SK-N-SH treated with all-trans-retinoic acid at 6 μM for 48 hours (cell line): ENCODE measurements around the gene B4GALT1.

Experiments
- BACH2 ChIP-seq: fragments of 250-450 bp; sonication (Bioruptor Pico); IDR thresholded peaks from 2 replicates; pipeline ENCODE4 v1.9.0; 2021; ENCODE audit warnings: mild to moderate bottlenecking, borderline replicate concordance
- CREB5 ChIP-seq: fragments of 250-450 bp; sonication (Bioruptor Pico); IDR thresholded peaks from 2 replicates; pipeline ENCODE4 v1.5.1; 2020; ENCODE audit warnings: low read depth, mild to moderate bottlenecking, moderate library complexity
- OSR1 ChIP-seq: fragments of 250-450 bp; sonication (Bioruptor Pico); IDR thresholded peaks from 2 replicates; pipeline ENCODE4 v1.8.0; 2022; ENCODE audit warnings: moderate library complexity, mild to moderate bottlenecking, inconsistent platforms
- RARB ChIP-seq: fragments of 250-450 bp; sonication (Bioruptor Pico); IDR thresholded peaks from 2 replicates; pipeline ENCODE4 v1.8.0; 2021; ENCODE audit warnings: mild to moderate bottlenecking, moderate library complexity
- TOX ChIP-seq: fragments of 250-450 bp; sonication (Bioruptor Pico); IDR thresholded peaks from 2 replicates; pipeline ENCODE4 v1.8.0; 2021; ENCODE audit warnings: mild to moderate bottlenecking, moderate library complexity, borderline replicate concordance
- ZFP3 ChIP-seq: fragments of 250-450 bp; sonication (Bioruptor Pico); IDR thresholded peaks from 2 replicates; pipeline ENCODE4 v1.5.0; 2020; ENCODE audit warnings: mild to moderate bottlenecking, moderate library complexity
- ZNF565 ChIP-seq: fragments of 450-650 bp; formaldehyde crosslinking; conservative IDR thresholded peaks from 2 replicates; pipeline ENCODE4 v1.5.0; 2020; ENCODE audit warnings: low read depth, mild to moderate bottlenecking, moderate library complexity
- ZNF70 ChIP-seq: fragments of 450-650 bp; formaldehyde crosslinking; IDR thresholded peaks from 2 replicates; pipeline ENCODE4 v1.5.0; 2020; ENCODE audit warnings: mild to moderate bottlenecking, moderate library complexity
- ZNF8 ChIP-seq: fragments of 450-650 bp; formaldehyde crosslinking; IDR thresholded peaks from 2 replicates; pipeline ENCODE4 v1.5.0; 2020; ENCODE audit warnings: mild to moderate bottlenecking, moderate library complexity
- TF ChIP-seq, protein P1 (sequence below): fragments of 250-450 bp; sonication (Bioruptor Pico); IDR thresholded peaks from 2 replicates; pipeline ENCODE4 v1.8.0; 2021; ENCODE audit warnings: low read depth, mild to moderate bottlenecking, moderate library complexity, borderline replicate concordance
- TF ChIP-seq, protein P2 (sequence below): fragments of 250-450 bp; sonication (Bioruptor Pico); IDR thresholded peaks from 2 replicates; pipeline ENCODE4 v1.8.0; 2020; ENCODE audit warnings: mild to moderate bottlenecking, moderate library complexity, borderline replicate concordance

- TF ChIP-seq BACH2 (CRISPR knock-in tag), result no peak
- TF ChIP-seq ZNF70 (CRISPR knock-in tag), result no peak
- no peak for TF ChIP-seq ZFP3 (CRISPR knock-in tag)
- TF ChIP-seq, protein P1, sequence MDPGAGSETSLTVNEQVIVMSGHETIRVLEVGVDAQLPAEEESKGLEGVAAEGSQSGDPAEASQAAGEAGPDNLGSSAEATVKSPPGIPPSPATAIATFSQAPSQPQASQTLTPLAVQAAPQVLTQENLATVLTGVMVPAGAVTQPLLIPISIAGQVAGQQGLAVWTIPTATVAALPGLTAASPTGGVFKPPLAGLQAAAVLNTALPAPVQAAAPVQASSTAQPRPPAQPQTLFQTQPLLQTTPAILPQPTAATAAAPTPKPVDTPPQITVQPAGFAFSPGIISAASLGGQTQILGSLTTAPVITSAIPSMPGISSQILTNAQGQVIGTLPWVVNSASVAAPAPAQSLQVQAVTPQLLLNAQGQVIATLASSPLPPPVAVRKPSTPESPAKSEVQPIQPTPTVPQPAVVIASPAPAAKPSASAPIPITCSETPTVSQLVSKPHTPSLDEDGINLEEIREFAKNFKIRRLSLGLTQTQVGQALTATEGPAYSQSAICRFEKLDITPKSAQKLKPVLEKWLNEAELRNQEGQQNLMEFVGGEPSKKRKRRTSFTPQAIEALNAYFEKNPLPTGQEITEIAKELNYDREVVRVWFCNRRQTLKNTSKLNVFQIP, result no peak
- TF ChIP-seq TOX (CRISPR knock-in tag), result no peak
- TF ChIP-seq ZNF565, result no peak
- no peak for TF ChIP-seq RARB (CRISPR knock-in tag)
- TF ChIP-seq, protein P2, sequence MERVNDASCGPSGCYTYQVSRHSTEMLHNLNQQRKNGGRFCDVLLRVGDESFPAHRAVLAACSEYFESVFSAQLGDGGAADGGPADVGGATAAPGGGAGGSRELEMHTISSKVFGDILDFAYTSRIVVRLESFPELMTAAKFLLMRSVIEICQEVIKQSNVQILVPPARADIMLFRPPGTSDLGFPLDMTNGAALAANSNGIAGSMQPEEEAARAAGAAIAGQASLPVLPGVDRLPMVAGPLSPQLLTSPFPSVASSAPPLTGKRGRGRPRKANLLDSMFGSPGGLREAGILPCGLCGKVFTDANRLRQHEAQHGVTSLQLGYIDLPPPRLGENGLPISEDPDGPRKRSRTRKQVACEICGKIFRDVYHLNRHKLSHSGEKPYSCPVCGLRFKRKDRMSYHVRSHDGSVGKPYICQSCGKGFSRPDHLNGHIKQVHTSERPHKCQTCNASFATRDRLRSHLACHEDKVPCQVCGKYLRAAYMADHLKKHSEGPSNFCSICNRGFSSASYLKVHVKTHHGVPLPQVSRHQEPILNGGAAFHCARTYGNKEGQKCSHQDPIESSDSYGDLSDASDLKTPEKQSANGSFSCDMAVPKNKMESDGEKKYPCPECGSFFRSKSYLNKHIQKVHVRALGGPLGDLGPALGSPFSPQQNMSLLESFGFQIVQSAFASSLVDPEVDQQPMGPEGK (CRISPR knock-in tag), result no peak
- no peak for TF ChIP-seq ZNF8
- TF ChIP-seq CREB5, result no peak
- TF ChIP-seq OSR1 (CRISPR knock-in tag), result no peak
Observed at GRCh38 chr9:33123407-33124031, 43.6 kb downstream of the B4GALT1 start.
